LNCaP clone FGC (cell line): ENCODE results near the gene MAPK1.
"Not testable (repeated sequence)": the region's sequence is repeated elsewhere in the genome, so short reads cannot be mapped to it uniquely, and the experiment has no call there.

Experiments used
- DNase-seq: peaks from one replicate; pipeline ENCODE4 v3.0.0-alpha.2; 2011; ENCODE audit warnings: low read depth
- H3K4me3 ChIP-seq: 2 replicates; pipeline ENCODE4 v1.5.1; 2011; ENCODE audit warnings: mild to moderate bottlenecking, low read depth, low read length, control low read depth
- CTCF ChIP-seq: IDR thresholded peaks from 2 replicates; pipeline ENCODE4 v1.5.1; 2012; ENCODE audit warnings: mild to moderate bottlenecking; ENCODE audit not compliant: control insufficient read depth, insufficient read depth; ENCODE audit errors: extremely low read depth

MAPK1 gene

GRCh38 chr22:21797444-21798221 is 69.8 kb downstream of the MAPK1 start:
- TF ChIP-seq CTCF: no peak

GRCh38 chr22:21796863-21797262 is 70.6 kb downstream of the MAPK1 start:
- no peak for TF ChIP-seq CTCF
- peak; percentile 73 for DNase-seq
- no peak overlapping the region for H3K4me3 ChIP-seq

More at GRCh38 chr22:21797444-21798221, 69.8 kb downstream of the MAPK1 start:
- H3K4me3 ChIP-seq: no peak overlapping the region
- no peak for DNase-seq

GRCh38 chr22:21796231-21796630 is 71.2 kb downstream of the MAPK1 start:
- no peak overlapping the region for H3K4me3 ChIP-seq
- DNase-seq: no peak
- TF ChIP-seq CTCF: no peak

- not testable (repeated sequence) for H3K4me3 ChIP-seq, DNase-seq
These were observed 73.7 kb downstream of the MAPK1 start for GRCh38 chr22:21793716-21794115.

GRCh38 chr22:21791635-21792625 is 75.5 kb downstream of the MAPK1 start:
- no peak overlapping the region for H3K4me3 ChIP-seq
- TF ChIP-seq CTCF: no peak
- no peak for DNase-seq

GRCh38 chr22:21790849-21791610 is 76.4 kb downstream of the MAPK1 start:
- not testable (repeated sequence) for H3K4me3 ChIP-seq, DNase-seq

- no peak for TF ChIP-seq CTCF
- no peak for DNase-seq
- H3K4me3 ChIP-seq: no peak overlapping the region
These were observed 77.1 kb downstream of the MAPK1 start for GRCh38 chr22:21790359-21790758.

- not testable (repeated sequence) for DNase-seq, H3K4me3 ChIP-seq
These were observed 79.9 kb downstream of the MAPK1 start for GRCh38 chr22:21787565-21787964.
